GM18868 (cell line): ENCODE results near the gene PRKD1.
A peak's percentile ranks its signal among the peaks of the same experiment; 100 is the strongest.
"Not testable (repeated sequence)": the region's sequence is repeated elsewhere in the genome, so short reads cannot be mapped to it uniquely, and the experiment has no call there.

Experiments used
- ATAC-seq: cut with Tn5 transposase; IDR thresholded peaks from one replicate; pipeline ENCODE4 v1.9.1; 2021; ENCODE audit warnings: mild to moderate bottlenecking, moderate library complexity; ENCODE audit not compliant: unreplicated experiment

The PRKD1 gene

DNA sequence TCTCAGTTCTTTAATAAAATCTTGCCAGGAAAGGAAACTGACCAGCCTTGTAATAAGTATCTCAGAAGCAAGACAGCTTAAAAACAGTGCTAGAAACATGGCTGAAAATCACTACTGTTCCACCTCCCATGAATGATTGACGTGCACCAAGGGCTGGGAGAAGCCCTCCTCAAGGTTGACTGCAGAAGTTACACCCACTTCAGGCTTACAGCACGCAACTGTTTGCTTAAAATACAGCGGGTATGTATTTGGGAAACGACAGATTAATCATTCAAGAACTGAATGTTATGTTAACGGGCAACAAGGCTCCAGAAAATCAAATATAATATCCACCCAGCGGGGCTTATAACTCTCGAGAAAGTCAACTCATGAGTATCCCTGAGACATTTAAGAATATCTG, 22.1 kb downstream of the PRKD1 start:
- ATAC-seq: no peak

DNA sequence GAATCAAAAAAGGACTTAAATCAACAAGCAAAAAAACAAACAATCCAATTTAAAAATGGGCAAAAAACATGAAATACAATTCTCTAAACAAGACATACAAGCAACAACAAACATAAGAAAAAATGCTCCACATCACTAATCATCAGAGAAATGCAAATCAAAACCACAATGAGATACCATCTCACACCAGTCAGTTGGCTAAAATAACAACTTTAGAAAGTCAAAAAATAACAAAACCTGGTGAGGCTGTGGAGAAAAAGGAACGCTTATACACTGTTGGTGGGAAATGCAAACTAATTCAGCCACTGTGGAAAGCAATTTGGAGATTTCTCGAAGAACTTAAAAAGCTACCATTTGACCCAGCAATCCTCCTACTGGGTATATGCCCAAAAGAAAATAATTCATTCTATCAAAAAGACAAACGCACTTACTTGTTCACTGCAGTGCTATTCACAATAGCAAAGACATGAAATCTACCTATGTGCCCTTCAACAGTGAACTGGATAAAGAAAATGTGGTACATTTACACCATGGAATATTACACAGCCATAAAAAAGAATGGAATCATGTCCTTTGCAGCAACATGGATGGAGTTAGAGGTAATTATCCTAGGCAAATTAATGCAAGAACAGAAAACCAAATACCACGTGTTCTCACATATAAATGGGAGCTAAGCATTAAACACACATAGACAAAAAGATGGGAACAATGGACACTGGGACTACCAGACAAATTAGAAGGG, 26.9 kb downstream of the PRKD1 start:
- no peak for ATAC-seq

DNA sequence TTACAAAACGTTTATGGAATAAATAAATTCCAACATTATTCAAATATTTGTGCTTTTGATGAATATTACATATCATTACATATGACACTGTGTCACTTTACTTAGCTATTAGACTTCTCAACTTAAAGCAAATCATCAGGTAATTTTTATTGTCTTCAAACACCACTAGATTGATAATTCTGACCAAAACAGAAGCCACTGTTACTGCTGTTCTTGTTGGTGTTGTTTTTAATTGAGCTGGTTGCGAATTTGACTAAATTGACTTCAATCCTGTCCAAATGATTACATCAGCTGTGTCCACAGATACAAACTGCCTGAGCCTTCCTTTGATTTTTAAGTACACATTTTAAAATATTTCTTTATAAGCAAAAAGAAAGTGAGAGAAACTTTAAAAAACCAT, 29.2 kb downstream of the PRKD1 start:
- ATAC-seq: no peak

DNA sequence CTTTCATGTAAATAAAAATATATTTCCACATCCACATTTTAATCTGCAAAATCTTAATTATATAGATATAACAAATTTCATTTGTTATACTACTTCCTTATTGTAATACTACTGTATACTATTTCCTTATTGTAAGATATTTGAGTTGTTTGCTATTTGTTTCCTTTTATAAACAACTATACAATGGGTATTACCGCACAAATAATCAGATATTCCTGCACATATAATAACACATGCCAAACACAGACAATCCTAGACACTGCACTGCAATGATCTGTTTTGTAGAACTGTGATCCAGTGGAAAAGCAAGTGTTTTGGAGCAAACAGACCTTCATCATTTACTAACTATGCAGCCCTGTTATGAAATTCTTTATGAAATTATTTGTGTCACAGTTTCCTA, 30.5 kb downstream of the PRKD1 start:
- no peak for ATAC-seq

DNA sequence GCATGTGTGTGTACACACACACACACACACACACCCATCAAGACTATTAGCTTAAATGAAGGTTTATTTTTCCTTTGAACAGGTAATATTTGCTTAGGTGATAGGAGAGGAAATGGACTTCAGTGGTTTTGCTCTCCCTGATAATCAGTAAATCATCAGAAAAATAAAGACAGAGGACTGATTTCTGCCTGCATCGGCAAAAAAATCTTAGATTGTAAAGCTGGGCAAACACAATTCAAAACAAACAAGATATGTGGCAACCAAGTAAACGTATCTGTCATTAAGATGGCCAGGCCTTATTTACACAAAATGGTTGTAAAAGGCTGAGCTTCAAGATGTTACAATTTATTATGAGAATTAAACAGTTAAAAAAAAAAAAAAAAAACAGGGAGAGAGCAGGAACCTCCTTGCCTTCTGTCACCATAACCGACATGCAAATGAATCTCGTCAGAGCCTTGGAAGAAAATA, 31.3 kb downstream of the PRKD1 start:
- no peak for ATAC-seq

DNA sequence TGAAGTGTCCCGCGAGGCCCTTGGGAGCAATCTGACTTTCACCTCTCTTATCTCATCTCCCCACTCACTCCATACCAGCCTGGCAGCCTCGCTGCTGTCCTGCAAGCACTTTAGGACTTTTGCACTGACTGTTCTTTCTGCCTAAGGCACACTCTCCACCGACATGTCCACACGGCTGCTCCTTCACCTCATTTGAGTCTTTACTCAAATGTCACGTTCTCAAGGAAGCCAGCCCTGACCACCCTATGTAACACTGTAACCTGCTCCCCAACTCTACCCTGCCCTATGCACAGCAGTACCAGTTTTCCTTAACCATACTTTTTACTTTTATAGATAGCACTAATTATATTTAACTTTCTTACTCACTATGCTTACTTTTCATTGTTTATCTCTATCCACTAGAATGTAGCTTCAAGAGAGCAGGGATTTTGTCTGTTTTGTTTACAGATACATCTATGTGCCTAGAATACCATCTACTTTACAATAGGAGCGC, 32.0 kb downstream of the PRKD1 start:
- ATAC-seq: no peak

DNA sequence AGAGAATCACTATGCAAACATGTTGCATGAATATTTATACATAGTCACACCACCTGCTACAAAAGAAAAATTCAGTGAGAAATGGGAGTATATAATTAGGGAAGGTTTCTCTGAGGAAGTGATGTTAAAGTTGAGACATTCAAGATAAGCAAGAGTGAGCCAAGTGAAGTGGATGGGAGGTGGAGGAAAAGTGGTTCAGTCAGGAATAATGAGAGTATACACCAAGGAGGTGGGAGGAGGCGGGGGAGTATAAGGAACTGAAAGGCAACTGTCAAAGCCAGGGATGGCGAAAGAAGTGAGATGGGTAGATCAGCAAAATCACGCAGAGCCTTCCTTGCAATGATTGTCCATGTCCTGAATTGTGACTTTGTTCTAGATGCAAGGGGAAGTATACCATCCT, 33.7 kb downstream of the PRKD1 start:
- no peak for ATAC-seq

DNA sequence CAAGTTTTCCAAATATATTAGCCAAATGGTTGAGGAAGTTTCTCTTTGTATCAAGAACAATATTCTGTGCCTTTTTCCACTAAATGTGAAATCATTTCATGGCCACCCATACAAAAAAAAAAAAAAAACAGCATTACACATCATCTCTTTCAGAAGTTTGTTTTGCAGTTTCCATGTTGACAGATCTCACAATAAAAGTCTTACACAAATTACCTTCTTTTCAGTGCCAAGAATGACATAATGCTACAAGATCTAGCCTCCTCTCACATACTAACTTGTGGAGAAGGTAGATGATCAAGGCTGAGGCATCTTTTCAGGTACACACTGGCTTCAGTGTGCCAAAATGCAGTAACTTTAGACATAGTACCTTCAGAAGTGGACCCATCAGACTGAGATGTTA, 35.3 kb downstream of the PRKD1 start:
- ATAC-seq: no peak

DNA sequence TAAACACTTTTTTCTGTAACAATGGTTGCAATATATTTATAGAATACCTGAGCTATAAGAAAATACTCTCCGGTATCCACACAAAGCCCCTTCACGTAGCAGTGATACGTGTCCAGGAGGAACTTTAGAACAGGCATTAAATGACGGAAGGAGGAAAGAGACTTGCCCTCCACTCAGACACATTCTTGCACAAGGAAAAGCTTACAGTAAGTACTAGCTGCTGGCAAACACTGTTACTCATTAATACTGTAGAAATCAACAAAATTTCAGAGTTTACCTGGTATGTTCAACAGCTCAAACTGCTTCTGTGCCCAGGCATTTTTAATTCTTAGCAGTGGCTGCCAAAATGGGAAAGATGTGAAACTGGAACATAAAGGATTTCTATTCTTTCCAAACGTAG, 41.7 kb downstream of the PRKD1 start:
- ATAC-seq: no peak

DNA sequence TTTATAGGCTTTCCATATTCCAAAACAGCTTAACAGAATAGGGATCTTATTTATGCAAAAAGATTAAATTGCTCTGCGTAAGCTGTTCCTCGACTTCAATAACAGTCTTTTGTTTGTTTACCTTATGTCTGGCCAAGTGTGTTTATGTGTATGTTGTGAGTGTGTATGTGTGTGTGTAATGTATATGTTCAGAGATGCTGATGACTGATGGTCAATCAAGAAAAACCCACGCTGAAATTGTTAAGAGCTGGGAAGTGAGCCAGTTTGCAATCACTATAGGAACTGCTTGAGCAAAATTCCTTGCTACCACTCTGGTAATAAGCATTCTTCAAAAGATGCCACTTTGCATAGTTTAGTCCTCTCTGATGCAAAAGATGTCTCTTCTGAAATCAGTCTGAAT, 59.6 kb downstream of the PRKD1 start:
- ATAC-seq: no peak

DNA sequence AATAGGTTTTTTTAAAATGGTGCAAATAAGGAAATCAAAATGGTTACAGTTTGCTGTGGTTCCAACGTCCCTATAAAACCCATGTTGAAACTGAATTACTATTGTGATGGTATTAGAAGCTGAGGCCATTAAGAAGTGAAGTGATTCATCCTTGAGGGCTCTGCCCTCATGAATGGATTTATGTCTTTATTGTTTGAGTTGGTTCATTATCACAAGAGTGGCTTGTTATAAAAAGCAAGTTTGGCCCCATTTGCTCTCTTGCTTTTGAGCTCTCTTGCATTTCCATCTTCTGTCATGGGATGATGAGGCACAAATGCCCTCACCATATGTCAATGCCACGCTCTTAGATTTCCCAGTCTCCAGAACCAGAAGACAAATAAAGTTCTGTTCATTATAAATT, 62.3 kb downstream of the PRKD1 start:
- no peak for ATAC-seq

DNA sequence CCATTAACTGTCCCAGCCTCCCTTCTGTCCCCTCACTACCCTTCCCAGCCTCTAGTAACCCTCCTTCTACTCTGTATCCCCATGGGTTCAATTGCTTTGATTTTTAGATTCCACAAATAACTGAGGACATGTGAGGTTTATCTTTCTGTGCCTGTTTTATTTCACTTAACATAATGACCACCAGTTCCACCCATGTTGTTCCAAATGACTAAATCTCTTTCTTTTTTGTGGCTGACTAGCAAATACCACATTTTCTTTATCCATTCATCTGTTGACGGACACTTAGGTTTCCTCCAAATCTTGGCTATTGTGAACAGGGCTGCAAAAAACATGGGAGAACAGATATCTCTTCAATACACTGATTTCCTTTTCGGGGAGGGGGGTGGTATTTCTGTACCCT, 65.7 kb downstream of the PRKD1 start:
- ATAC-seq: no peak

DNA sequence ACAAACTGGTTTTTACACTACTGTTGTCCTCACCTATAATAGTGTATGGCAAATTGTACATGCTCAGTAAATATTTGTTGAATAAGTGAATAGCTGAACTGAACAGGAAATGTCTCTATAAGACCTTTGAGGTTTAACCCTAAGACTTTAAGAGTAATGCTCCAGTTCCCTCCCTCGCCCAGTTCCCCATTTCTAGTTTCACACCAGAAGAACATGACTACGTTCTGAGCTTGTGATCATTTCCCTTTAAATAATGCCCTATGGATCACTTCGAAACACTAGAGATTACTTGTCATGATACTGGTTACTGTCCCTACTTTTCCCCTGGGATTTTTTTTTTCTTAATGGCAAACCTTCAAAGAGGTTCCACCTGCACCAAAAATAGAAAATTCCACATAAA, 69.3 kb downstream of the PRKD1 start:
- peak; percentile 94 for ATAC-seq

DNA sequence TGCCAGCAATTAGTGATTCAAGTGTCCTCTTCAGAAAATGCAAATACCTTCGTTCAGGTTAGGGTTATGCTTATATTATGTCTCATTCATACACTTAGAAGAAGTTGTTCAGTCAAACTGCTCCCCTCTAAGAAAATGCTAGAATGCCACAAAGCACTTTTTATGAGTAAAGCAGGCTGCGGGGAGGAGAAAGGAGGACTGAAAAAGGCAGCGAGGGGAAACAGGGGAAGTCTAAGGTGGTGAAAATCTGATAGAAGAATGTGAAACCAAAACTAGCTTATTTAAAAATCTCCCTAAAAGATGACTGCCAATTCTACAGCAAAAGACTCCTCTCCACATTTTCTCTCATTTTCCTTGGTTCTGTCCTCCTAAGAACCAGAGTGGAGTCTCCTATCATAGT, 70.1 kb downstream of the PRKD1 start:
- ATAC-seq: peak; percentile 77

DNA sequence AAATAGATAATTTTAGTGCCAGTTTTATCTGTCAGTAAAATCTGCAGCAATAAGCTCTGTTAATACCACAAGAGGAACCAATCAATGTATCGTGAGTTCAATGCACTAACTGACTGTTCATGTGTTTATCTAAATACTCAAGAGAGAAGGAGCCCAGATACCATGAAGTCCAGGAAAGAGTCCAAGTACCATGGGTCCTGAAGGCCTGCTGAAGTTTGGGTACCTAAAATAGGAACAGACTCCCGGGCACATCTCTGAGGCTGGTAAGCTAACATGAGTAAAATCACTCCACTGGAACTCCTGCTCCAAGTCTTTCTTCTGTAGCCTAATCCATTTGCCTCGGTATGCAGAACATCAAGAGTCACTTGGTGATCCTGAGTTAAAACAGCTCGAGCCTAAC, 71.1 kb downstream of the PRKD1 start:
- no peak for ATAC-seq

DNA sequence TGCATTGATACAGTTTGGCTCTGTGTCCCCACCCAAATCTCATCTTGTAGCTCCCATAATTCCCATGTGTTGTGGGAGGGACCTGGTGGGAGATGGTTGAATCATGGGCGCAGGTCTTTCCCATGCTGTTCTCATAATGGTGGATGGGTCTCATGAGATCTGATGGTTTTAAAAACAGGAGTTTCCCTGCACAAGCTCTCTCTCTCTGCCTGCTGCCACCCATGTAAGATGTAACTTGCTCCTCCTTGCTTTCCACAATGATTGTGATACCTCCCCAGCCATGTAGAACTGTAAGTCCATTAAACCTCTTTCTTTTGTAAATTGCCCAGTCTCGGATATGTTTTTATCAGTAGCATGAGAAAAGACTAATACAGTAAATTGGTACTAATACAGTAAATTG, 74.0 kb downstream of the PRKD1 start:
- ATAC-seq: not testable (repeated sequence)

DNA sequence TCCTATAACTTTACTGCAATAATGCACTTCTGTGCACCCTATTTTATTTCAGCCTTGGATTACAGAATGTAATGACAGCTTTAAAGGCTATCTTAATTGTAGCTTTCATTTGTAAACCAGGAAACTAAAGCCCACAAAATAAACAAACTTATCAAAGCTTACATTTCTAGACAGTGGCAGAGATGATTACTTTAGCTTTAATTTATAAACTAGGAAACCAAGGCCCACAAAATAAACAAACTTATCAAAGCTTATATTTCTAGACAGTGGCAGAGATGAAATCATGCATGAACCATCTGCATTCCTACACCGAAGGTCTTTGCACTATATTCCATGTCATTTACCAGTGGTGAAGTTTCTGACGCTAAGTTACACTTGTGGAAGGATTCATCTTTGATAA, 74.4 kb downstream of the PRKD1 start:
- ATAC-seq: no peak

DNA sequence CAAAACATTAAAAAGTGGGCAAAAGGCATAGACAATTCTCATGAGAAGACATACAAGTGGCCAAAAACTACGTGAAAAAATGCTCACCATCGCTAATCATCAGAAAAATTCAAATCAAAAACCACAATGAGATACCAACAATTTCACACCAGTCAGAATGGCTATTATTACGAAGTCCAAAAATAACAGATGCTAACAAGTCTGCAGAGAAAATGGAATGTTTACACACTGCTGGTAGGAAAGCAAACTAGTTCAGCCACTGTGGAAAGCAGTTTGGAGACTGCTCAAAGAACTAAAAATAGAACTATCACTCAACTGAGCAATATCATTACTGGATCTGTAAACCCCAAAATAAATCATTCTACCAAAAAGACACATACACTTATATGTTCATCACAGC, 76.2 kb downstream of the PRKD1 start:
- ATAC-seq: no peak

DNA sequence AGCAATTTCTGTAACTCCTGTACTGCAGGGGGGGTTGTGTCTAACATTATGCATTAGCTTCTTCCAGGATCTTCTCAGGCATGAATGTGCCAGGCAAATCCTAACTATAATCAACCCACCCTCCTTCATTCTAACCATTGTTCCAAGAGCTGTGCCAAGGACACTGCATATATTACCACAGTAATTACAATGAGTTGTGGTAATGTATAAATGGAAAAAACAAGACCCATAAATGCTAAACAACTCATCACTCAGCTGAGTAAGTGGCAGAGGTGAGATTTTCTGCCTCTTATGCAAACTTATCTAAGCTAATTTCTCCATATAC, 80.6 kb downstream of the PRKD1 start:
- ATAC-seq: peak; percentile 15

DNA sequence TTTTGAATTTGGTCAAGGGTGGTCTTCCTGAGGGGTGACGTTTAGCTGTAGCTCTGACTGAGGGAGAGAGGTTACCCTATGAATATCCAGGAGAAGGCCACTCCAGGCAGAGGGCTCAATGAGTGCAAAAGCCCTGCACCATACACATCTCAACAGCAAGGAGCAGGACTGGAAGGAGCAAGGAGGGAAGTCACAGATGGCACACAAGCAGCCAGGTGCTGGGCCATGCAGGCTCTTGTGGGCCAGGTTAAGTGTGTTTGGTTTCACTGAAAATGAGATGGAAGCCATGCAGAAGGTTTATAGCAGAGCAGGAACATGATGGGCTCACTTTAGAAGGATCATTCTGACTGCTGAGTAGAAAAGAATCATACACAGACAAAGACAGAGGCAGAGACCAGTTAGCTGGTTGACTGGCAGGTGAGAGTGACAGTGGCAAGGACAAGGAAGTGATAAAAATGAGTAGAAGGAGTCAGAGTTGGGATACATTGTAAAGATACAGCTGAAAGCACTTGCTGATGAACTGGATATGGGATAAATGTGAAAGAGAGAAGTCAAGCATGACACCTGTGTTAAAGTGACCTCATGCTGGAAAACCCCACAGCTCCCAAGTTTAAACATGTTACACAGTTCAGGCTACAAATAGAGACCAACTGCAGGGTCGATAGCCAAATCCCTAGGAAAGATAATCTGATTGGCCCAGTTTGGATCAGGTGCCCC, 81.2 kb downstream of the PRKD1 start:
- peak; percentile 87 for ATAC-seq

DNA sequence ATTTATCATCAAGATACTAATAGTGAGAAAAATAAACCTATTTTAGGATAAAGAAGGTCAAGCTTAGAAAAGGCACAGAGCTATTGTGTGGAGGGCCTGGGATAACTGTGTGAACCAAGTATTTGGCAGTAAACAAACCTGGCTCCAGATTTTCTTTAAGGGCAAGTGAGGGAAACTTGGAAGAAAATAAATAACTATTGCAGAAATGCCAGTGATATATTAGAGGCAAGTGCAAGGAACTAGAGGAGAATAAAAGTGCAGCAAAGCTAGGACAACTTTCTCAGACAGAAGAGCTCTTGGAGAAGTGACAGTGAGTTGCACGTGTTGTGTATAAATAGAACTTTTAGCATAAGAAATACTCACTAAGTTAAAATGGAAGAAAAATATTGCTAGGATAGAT, 83.7 kb downstream of the PRKD1 start:
- ATAC-seq: no peak

DNA sequence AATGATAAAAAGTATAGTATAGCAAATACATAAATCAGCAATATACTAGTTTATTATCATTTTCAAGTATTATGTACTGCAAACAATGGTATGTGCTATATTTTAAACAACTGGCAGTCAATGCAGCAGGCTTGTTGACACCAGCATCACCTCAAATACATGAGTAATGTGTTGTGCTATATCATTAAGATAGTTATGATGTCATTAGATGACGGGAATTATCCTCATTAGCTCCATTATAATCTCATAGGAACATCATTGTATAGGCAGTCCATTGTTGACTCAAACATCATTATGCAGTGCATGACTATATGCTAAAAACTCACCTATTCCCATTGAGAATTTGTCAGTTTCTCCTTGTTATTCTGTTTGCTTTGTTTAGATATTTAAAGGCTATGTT, 85.4 kb downstream of the PRKD1 start:
- no peak for ATAC-seq
